CD4-positive, alpha-beta memory T cell (primary cell): ENCODE data around the gene ZNF277. TPM values are rescaled to one million over a fixed set of nuclear protein-coding genes. Genes with fewer than 3 reads are reported as not detected.

Experiments used
- CTCF ChIA-PET: fragments of 350-600 bp; sonication (Branson Sonifier 250); formaldehyde crosslinking; loops from one replicate; lab custom pipeline; 2021; ENCODE audit warnings: inconsistent platforms; ENCODE audit not compliant: partially characterized antibody; lab: Charles Lee
- POLR2A ChIA-PET: fragments of 350-600 bp; sonication (Branson Sonifier 250); formaldehyde crosslinking; loops from one replicate; lab custom pipeline; 2021; ENCODE audit not compliant: partially characterized antibody; lab: Charles Lee
- DNase-seq, 5 donors: peaks; one replicate each; pipeline versions ENCODE4 v3.0.0 to v3.0.0-alpha.2; 2020 to 2022; ENCODE audit warnings: mixed read lengths in 1 of 5
- H3K27ac ChIP-seq: one replicate; pipeline ENCODE4 v1.7.0; 2013; ENCODE audit warnings: low read depth, low read length
- H3K27me3 ChIP-seq: 2 replicates; pipeline ENCODE4 v1.7.0; 2013; ENCODE audit warnings: mild to moderate bottlenecking, low read length, moderate library complexity; ENCODE audit not compliant: insufficient read depth
- H3K36me3 ChIP-seq: 2 replicates; pipeline ENCODE4 v1.7.0; 2013; ENCODE audit warnings: mild to moderate bottlenecking, low read length, moderate library complexity; ENCODE audit not compliant: insufficient read depth
- H3K4me1 ChIP-seq: 2 replicates; pipeline ENCODE4 v1.7.0; 2013; ENCODE audit warnings: mild to moderate bottlenecking, low read length, moderate library complexity; ENCODE audit not compliant: insufficient read depth
- H3K4me3 ChIP-seq, 2 donors: one replicate each; pipeline ENCODE4 v1.7.0; 2013; ENCODE audit warnings: low read length in 2 of 2, mild to moderate bottlenecking in 1 of 2
- H3K9me3 ChIP-seq, 2 donors: one replicate each; pipeline ENCODE4 v1.7.0; 2013; ENCODE audit warnings: low read length in 2 of 2, control low read depth in 1 of 2; ENCODE audit not compliant: control insufficient read depth in 1 of 2
- H3K27ac Mint-ChIP-seq, 7 donors: one replicate each; pipeline ENCODE4 v1.8.0; 2020 to 2021; ENCODE audit warnings: mixed read lengths in 7 of 7, mild to moderate bottlenecking in 6 of 7, inconsistent platforms in 3 of 7, moderate library complexity in 3 of 7
- H3K27me3 Mint-ChIP-seq, 2 donors: one replicate each; pipeline ENCODE4 v1.8.0; 2020 to 2021; ENCODE audit warnings: mixed read lengths in 2 of 2
- H3K36me3 Mint-ChIP-seq, 2 donors: one replicate each; pipeline ENCODE4 v1.8.0; 2020 to 2021; ENCODE audit warnings: mixed read lengths in 2 of 2, inconsistent platforms in 1 of 2, mild to moderate bottlenecking in 1 of 2
- H3K4me1 Mint-ChIP-seq, 4 donors: one replicate each; pipeline ENCODE4 v1.8.0; 2020 to 2021; ENCODE audit warnings: mixed read lengths in 4 of 4, mild to moderate bottlenecking in 1 of 4
- H3K4me3 Mint-ChIP-seq, 8 donors: one replicate each; pipeline ENCODE4 v1.8.0; 2020 to 2021; ENCODE audit warnings: mixed read lengths in 8 of 8, mild to moderate bottlenecking in 7 of 8, moderate library complexity in 6 of 8, inconsistent platforms in 3 of 8
- H3K9me3 Mint-ChIP-seq, 8 donors: one replicate each; pipeline ENCODE4 v1.8.0; 2020 to 2021; ENCODE audit warnings: mixed read lengths in 8 of 8, mild to moderate bottlenecking in 5 of 8, inconsistent platforms in 3 of 8, moderate library complexity in 1 of 8
- intact Hi-C: fragments of 100-400 bp; cut with micrococcal nuclease; formaldehyde crosslinking; loops from one replicate; pipeline ENCODE4 v1.15.1; 2023
- polyA plus RNA-seq, 2 donors: library from polyadenylated mRNA; unstranded; fragments of 300-500 nt; fragmentation: Illumina TruSeq; gene quantifications; one replicate each; pipeline ENCODE4 v1.2.3, GENCODE V29; 2021
- total RNA-seq, 2 experiments: library from RNA; stranded (reverse); gene quantifications; one replicate each; pipeline ENCODE4 v1.2.3, GENCODE V29; 2021

Gene ZNF277
- total and polyA plus RNA-seq, 4 experiments from 2014 or later, result 19.7 to 31.4 (median 25.9) TPM

DNA sequence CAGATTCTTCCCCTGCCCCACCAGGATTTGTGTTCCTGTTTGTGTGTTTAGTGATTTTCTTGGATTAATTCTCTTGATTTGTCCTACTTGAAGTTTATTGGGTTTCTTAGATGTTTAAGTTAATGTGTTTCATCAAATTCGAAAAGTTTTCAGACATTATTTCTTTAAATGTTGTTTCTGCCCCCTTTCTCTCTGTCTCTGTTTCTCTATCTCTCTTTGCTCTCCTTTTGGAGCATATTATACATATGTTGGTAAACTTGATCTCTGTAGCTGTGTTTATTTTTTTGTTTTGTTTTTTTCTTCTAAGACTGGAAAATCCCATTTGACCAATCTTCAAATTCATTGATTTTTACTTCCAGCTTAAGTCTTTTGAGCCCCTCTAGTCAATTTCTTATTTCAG lies 115.6 kb downstream of the ZNF277 start:
- peaks cover 72 to 85% of the 10 kb centered on the region in 2 donors for H3K36me3 Mint-ChIP-seq
- intact Hi-C loops, result no loop called here
- no peaks in the 10 kb centered on the region for H3K36me3 ChIP-seq

DNA sequence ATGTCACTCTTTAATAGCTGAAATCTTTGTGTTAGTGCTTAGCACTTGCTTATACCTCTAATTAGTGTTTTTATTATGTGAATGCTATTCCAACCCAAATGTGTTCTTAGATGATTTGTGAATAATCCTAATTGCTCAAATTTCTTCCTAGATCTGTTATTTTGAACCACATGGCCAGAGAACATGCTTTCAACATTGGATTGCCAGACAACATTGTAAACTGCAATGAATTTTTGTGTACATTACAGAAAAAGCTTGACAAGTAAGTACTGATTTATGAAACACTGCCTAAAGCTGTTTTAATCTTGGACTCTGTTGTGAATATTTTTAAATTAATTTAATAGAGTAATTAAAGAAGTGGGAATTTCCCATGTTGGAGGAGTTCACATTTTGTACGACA lies 121.1 kb downstream of the ZNF277 start:
- H3K36me3 ChIP-seq, result no peaks in the 10 kb centered on the region
- H3K4me3 ChIP-seq, result no peak overlapping the region
- H3K4me1 ChIP-seq, result no peaks in the 10 kb centered on the region
- H3K27me3 ChIP-seq, result no peaks in the 10 kb centered on the region
- no peak overlapping the region for H3K4me3 Mint-ChIP-seq
- H3K9me3 Mint-ChIP-seq, result no peaks in the 10 kb centered on the region
- intact Hi-C loops, result no loop called here
- H3K27ac ChIP-seq, result no peak overlapping the region
- POLR2A ChIA-PET, result no interaction called here
- CTCF ChIA-PET, result no interaction called here
- H3K36me3 Mint-ChIP-seq, result peaks cover 61 to 65% of the 10 kb centered on the region in 2 donors
- H3K27me3 Mint-ChIP-seq, result no peaks in the 10 kb centered on the region
- no peak overlapping the region for H3K27ac Mint-ChIP-seq
- no peak for DNase-seq
- no peaks in the 10 kb centered on the region for H3K4me1 Mint-ChIP-seq
- no peaks in the 10 kb centered on the region for H3K9me3 ChIP-seq

More for the DNA sequence above, 115.6 kb downstream of the ZNF277 start:
- H3K4me1 ChIP-seq, result no peaks in the 10 kb centered on the region
- H3K4me1 Mint-ChIP-seq, result no peaks in the 10 kb centered on the region
- H3K9me3 ChIP-seq, result no peaks in the 10 kb centered on the region
- CTCF ChIA-PET, result no interaction called here
- no peaks in the 10 kb centered on the region for H3K27me3 ChIP-seq
- POLR2A ChIA-PET, result no interaction called here
- H3K27me3 Mint-ChIP-seq, result no peaks in the 10 kb centered on the region
- H3K4me3 Mint-ChIP-seq, result no peak overlapping the region
- H3K9me3 Mint-ChIP-seq, result peaks cover 0 to 15% (median 8%) of the 10 kb centered on the region in 8 donors
- no peak overlapping the region for H3K27ac ChIP-seq
- no peak overlapping the region for H3K4me3 ChIP-seq
- DNase-seq, result no peak
- H3K27ac Mint-ChIP-seq, result no peak overlapping the region

DNA sequence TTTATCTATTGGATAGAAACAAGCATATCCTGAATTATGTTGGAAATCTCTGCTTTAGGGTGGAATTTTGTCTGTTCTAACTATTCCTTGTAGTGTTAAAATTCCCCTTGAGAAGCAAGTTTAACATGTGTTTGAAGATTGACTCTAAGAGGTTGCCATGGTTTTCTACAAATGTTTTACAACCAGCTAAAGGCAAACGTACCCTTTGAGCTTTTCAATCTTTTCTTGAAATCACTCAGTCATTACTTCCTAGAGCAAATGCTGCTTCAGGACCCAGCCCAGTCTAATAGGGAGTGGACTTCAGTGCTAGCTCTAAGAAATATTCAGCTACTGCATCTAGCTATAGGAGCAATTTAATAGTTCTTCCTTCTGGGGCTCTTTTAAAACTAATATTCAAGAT lies 125.0 kb downstream of the ZNF277 start:
- Mint-ChIP-seq H3K27ac (no peak overlapping the region), H3K4me3 (no peak overlapping the region), H3K4me1 (no peaks in the 10 kb centered on the region), H3K9me3 (no peaks in the 10 kb centered on the region), H3K27me3 (no peaks in the 10 kb centered on the region), H3K36me3 (peaks cover 65 to 69% of the 10 kb centered on the region in 2 donors)
- CTCF ChIA-PET, result no interaction called here
- Histone ChIP-seq H3K36me3 (no peaks in the 10 kb centered on the region), H3K27me3 (no peaks in the 10 kb centered on the region), H3K27ac (no peak overlapping the region), H3K4me1 (no peaks in the 10 kb centered on the region), H3K4me3 (no peak overlapping the region), H3K9me3 (no peaks in the 10 kb centered on the region)
- intact Hi-C loops, result no loop called here
- DNase-seq, result no peak
- POLR2A ChIA-PET, result no interaction called here

DNA sequence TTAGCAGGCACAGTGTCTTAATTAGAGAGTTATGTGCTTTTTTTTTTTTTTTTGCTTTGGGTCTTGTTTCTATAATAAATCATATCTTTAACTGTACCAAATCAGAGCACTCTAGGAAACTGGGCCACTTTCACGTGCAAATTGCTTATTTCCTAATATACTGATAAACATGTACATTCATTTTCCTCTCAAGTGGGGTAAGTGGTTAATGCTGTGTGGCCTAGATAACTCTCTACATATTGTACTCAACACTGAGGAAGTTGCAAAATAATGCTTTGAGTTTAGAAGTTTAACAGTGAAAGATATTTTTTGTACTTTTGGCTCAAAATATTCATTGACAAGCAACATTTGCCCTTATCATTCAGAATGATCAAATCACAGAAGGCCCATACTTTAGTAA lies 127.9 kb downstream of the ZNF277 start:
- intact Hi-C loops, result no loop called here
- Mint-ChIP-seq H3K4me3 (no peak overlapping the region), H3K27ac (no peak overlapping the region), H3K36me3 (peaks cover 70 to 80% of the 10 kb centered on the region in 2 donors), H3K4me1 (no peaks in the 10 kb centered on the region), H3K27me3 (no peaks in the 10 kb centered on the region), H3K9me3 (no peaks in the 10 kb centered on the region)
- DNase-seq, result no peak
- ChIA-PET CTCF (no interaction called here), POLR2A (no interaction called here)
- Histone ChIP-seq H3K27ac (no peak overlapping the region), H3K4me3 (no peak overlapping the region), H3K9me3 (no peaks in the 10 kb centered on the region), H3K36me3 (no peaks in the 10 kb centered on the region), H3K4me1 (no peaks in the 10 kb centered on the region), H3K27me3 (no peaks in the 10 kb centered on the region)

DNA sequence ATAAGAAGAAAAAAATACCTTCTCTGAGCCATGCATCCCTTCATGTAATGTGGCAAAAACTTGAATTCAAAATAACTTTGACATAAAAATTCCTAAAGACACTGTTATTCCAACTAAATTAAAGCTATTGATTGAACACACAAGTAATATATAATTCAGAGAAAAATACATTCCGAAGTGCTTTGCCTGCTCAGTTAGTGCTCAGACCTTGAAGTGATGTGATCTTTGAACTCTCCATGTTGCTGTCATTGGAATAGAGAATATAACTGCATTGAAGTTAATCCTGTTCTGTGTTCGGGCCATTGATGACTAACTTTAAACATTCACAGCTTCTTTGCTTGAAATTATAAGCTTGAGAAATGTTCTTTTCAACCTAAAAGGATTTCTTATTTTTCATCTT lies 129.8 kb downstream of the ZNF277 start:
- no peak overlapping the region for H3K4me3 ChIP-seq
- no peaks in the 10 kb centered on the region for H3K4me1 Mint-ChIP-seq
- ChIA-PET CTCF (no interaction called here), POLR2A (no interaction called here)
- H3K36me3 Mint-ChIP-seq, result peaks cover 71 to 80% of the 10 kb centered on the region in 2 donors
- peaks cover under 1% of the 10 kb centered on the region for H3K36me3 ChIP-seq
- intact Hi-C loops, result no loop called here
- no peak overlapping the region for H3K27ac ChIP-seq
- H3K9me3 ChIP-seq, result no peaks in the 10 kb centered on the region
- H3K4me1 ChIP-seq, result no peaks in the 10 kb centered on the region
- no peak for DNase-seq
- H3K27me3 ChIP-seq, result no peaks in the 10 kb centered on the region
- no peaks in the 10 kb centered on the region for H3K27me3 Mint-ChIP-seq
- H3K9me3 Mint-ChIP-seq, result no peaks in the 10 kb centered on the region
- no peak overlapping the region for H3K4me3 Mint-ChIP-seq
- H3K27ac Mint-ChIP-seq, result no peak overlapping the region

DNA sequence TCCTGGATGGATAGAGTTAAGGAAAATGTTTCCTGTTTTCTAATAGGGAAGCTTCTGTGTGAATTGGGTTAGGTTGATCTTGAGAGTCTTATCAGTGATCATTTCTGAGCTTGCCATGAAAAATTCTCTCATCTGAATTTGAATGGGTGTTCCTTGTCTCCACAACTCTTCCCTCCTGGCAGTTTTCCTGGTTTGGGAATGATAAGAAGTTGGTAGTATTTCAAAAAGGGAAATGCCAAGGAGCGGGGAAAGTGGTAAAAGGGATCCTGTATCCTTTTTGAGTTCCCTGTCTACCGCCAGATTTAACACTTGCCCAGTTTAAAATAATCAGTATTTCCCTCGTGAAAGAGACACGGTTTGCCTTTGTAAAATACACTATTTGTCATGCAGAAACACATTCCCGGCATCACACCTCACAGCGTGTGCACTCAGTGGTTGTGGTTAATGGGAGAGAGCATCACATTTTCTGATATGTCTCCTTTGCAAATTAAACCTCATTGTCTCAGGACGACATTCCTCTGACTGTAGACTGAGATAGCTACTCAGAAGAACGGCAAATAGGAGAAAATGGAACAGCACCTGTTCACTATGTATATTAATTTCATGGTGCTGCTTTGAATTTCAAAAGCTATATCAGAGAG lies 130.6 kb downstream of the ZNF277 start:
- Mint-ChIP-seq H3K36me3 (peaks cover 67 to 82% of the 10 kb centered on the region in 2 donors), H3K27me3 (no peaks in the 10 kb centered on the region), H3K27ac (no peak overlapping the region), H3K4me3 (no peak overlapping the region), H3K9me3 (no peaks in the 10 kb centered on the region), H3K4me1 (no peaks in the 10 kb centered on the region)
- no peak for DNase-seq
- ChIA-PET CTCF (no interaction called here), POLR2A (no interaction called here)
- Histone ChIP-seq H3K27me3 (no peaks in the 10 kb centered on the region), H3K36me3 (peaks cover 3% of the 10 kb centered on the region), H3K4me3 (no peak overlapping the region), H3K27ac (no peak overlapping the region), H3K9me3 (no peaks in the 10 kb centered on the region), H3K4me1 (no peaks in the 10 kb centered on the region)
- intact Hi-C loops, result no loop called here

DNA sequence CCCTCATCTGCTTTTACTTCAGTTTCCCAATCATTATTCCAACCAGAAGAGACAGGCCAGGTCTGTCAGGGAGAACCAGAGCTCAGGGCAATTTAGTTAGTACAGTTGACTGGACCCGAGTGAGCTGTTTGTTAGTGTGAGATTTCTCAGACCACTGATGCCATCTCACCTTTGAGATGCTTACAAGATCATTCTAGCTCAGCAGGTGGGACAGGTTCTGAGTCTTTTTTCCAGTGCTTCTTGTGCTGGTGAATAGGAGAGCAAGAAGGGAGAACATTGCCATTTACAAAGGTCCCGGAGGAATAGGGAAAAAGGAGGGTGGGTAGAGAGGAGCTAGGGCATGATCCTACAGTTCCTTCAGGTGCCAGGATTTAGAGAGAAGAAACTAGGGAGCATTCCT lies 131.4 kb downstream of the ZNF277 start:
- Mint-ChIP-seq H3K4me1 (no peaks in the 10 kb centered on the region), H3K9me3 (no peaks in the 10 kb centered on the region), H3K36me3 (peaks cover 71 to 86% of the 10 kb centered on the region in 2 donors), H3K27me3 (no peaks in the 10 kb centered on the region), H3K4me3 (no peak overlapping the region), H3K27ac (no peak overlapping the region)
- no peaks in the 10 kb centered on the region for H3K4me1 ChIP-seq
- no peak overlapping the region for H3K4me3 ChIP-seq
- intact Hi-C loops, result no loop called here
- POLR2A ChIA-PET, result no interaction called here
- H3K27me3 ChIP-seq, result no peaks in the 10 kb centered on the region
- H3K36me3 ChIP-seq, result peaks cover 3% of the 10 kb centered on the region
- no peak for DNase-seq
- no peak overlapping the region for H3K27ac ChIP-seq
- no peaks in the 10 kb centered on the region for H3K9me3 ChIP-seq
- CTCF ChIA-PET, result interaction anchor here (1.2 kb wide), 1 partner anchor 13 kb away, joined by 4 read pairs; no protein-coding TSS in a partner anchor
